Pulmonary artery endothelial cell (primary cell): Measurements from ENCODE around the gene CNKSR1. TPM values are rescaled to one million over a fixed set of nuclear protein-coding genes. Genes with fewer than 3 reads are reported as not detected.
"Not testable (repeated sequence)": the region's sequence is repeated elsewhere in the genome, so short reads cannot be mapped to it uniquely, and the experiment has no call there.

ENCODE experiments used
- DNase-seq: peaks from one replicate; pipeline ENCODE4 v3.0.0-alpha.2; 2011; ENCODE audit warnings: low read depth, low spot score
- total RNA-seq: library from RNA; depleted of rRNA; stranded (reverse); fragments of >200 nt; gene quantifications from 2 replicates; pipeline ENCODE4 v1.2.3, GENCODE V29; 2014

CNKSR1 gene
- total RNA-seq, 1 donor from 2014 or later, result not detected

DNA sequence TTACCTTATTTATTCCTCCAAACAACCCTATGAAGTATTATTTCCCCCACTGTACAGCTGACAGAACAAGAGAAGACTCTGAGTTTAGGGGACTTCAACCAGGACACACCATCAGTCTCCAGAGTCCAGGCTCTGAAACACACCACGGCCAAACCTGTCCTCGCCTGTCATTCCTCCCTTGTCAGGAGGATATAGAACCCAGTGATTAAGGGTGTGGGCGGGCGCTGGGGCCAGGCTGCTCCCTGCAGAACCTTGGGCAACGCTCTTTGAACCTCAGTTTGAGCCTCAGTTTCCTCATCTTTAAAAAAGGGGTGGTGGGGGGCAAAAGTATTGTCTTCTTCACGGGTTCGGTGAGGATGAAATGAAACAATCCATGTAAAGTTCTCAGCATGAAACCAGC lies 47.3 kb downstream of the CNKSR1 start:
- DNase-seq, result no peak

DNA sequence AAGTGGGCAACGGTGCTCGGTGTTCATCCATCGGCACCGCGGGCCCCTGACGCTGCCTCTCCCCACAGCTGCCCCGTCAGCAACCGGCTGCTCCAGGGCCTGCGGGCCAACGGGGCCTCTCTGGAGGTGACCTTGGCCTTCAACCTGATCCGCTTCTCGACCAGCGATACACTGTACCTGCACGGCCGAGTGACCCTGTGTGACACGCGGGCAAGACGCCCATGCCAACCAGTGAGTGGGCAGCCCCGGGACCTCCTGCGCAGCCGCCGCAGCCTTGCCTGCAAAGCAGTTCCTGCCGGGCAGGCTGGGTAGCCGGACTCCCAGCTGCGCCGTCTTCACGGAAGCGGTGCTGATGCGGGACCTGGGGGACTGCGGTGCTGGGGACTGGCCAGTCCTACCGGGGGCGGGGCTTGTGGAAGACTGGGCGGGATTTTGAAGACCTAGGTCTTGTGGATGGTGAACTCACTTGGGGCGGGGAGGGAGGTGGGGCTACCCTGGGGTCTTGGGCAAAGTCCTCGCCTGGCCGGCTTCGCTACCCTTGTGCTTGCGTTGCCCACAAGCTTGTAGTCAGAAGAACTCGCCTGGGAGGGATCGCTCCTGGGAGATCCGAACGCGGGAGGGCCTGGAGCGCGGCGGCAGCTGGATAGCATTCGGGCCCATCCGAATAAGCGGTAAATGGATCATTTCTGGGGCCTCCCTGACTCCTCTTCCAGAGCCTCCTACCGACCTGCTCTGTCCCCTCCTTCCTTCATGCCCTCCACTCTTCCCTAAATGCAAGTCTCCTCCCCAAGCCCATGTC lies 47.9 kb downstream of the CNKSR1 start:
- no peak for DNase-seq

DNA sequence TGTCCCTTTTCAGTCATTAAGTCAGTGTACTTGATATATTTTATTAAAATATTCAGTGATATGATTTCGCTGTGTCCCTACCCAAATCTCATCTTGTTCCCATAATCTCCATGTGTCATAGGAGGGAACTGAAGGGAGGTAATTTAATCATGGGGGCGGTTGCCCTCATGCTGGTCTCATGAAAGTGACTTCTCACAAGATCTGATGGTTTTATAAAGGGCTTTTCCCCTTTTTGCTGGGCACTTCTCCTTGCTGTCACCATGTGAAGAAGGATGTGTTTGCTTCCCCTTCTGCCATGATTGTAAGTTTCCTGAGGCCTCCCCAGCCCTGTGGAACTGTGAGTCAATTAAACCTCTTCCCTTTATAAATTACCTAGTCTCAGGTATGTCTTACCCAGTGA lies 53.4 kb downstream of the CNKSR1 start:
- not testable (repeated sequence) for DNase-seq

DNA sequence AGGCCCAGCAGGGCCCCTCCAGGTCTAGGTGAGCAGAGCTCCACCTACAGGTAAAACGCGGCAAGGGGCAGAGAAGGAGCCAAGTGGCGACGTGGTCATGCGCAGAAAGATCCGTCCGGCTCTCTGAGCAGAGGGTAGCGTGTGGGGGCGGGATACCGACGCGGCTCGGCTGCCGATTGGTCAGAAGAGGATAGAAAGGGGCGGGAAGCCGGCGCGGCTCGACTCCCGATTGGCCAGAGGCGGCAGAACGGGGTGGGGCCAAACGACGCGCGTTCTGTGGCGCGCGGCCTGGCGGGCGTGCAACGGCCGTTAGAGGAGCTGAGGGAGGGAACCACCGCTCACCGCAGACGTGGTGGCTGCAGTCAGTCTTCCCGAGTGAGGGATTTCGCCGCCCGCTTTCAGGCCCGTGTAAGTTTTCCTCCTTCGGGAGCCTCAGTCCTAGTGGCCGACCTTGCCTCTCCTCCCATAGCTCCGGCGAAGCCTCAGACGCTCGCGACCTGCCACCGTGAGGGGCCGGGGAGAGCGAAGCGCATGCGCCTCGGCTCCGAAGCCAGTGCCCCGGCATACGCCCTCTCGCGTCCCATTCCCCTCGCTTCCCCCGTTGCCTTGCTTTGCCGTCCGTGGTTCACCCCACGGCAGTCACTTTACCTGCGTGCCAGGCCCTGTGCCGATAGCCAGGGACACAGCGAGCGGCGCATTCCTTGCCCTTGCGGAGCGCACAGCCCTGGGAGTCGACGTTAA lies 56.8 kb downstream of the CNKSR1 start, which contains the start of gene CEP85:
Gene CEP85, plus strand, starts transcription at position 298 of the 741 bp plus-strand sequence. CDS start 5,584 bp downstream, outside the sequence.
- DNase-seq, result peak; percentile 90

DNA sequence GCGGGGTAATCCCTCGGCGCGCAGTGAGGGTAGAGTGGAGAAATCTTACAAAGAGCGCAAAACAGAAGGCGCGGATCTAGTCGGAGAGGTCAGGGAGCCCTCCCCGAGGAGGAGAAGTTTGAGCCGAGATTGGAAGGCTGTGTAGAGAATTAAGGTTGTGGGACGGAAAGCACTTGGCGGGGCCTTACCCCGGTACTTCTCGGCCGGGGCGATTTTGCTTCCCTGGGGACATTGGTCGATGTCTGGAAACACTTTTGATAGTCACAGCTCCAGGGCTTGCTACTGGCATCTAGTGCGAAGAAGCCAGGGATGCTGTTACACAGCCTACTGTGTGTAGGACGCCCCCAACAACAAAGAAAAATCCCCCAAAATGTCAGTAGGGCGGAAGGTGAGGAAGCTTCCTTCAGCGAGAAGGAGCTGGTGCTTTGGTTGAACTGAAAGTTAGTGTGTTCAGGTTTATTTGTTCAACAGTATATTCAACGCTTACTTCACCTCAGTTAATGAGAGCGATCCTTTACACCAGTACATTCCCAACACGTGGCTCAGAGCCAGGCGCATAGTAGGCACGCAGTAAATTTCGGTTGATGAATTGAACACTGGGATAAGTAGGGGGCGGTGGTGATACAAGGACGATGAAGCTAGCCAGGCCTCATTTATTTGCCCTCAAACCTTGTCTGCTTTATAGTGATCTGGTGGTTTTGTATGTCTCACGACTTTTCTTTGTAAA lies 57.5 kb downstream of the CNKSR1 start:
- DNase-seq, result no peak

DNA sequence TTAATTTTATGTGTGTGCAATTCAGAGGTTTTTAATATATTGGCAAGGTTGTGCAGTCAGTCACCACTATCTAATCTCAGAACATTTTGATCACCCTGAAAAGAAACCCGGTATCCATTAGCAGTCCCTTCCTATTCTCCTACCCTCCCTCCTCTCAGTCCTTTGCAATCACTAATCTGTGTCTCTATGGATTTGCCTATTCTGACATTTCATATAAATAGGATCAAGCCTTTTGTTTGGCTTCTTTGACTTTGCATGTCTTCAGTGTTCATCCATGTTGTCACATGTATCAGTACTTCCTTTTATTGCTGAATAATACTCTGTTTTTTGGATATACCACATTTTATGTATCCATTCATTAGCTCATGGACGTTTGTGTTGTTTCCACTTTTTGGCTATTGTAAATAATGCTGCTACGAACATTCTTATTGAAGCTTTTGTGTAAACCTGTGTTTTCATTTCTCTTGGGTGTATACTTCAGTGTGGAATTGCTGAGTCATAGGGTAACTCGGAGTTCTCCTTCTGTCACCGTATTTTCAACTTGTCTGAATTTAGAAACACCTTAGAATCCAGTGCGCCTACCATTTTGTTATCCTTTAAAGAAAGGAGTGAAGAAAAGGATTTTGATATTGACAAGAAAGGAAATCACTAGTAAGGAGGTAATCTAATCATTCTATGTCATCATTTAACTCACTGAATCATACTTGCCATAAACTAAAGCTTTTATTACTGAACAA lies 60.1 kb downstream of the CNKSR1 start:
- DNase-seq, result no peak

Other genes with a start within 250 kb of the CNKSR1 start
- gene PAFAH2, start 179.4 kb upstream of the CNKSR1 start, total RNA-seq, result 4.0 and 7.1 TPM in 2 replicates
- gene EXTL1, start 155.7 kb upstream of the CNKSR1 start, total RNA-seq, result not detected in 2 replicates
- gene SLC30A2, start 131.4 kb upstream of the CNKSR1 start, total RNA-seq, result not detected in 2 replicates
- not detected in 2 replicates for gene TRIM63, start 109.9 kb upstream of the CNKSR1 start, total RNA-seq
- gene PDIK1L, start 65.7 kb upstream of the CNKSR1 start, total RNA-seq, result 5.9 TPM in 2 replicates
- gene FAM110D, start 18.4 kb upstream of the CNKSR1 start, total RNA-seq, result 0.67 and 1.3 TPM in 2 replicates
- not detected in 2 replicates for gene C1orf232, start 8.5 kb upstream of the CNKSR1 start, total RNA-seq
- 32.4 and 43.9 TPM in 2 replicates for gene ZNF593, start 7.6 kb upstream of the CNKSR1 start, total RNA-seq
- gene ZNF593OS, start 5.7 kb upstream of the CNKSR1 start, total RNA-seq, result not detected in 2 replicates
- not detected in 2 replicates for gene CATSPER4, start 13.1 kb downstream of the CNKSR1 start, total RNA-seq
- 9.7 and 19.0 TPM in 2 replicates for gene CEP85, start 56.7 kb downstream of the CNKSR1 start, total RNA-seq
- 29.7 and 35.7 TPM in 2 replicates for gene SH3BGRL3, start 102.6 kb downstream of the CNKSR1 start, total RNA-seq
- gene UBXN11, start 129.1 kb downstream of the CNKSR1 start, total RNA-seq, result 3.0 and 4.3 TPM in 2 replicates
- gene CD52, start 140.5 kb downstream of the CNKSR1 start, total RNA-seq, result not detected in 2 replicates
- gene CRYBG2, start 176.6 kb downstream of the CNKSR1 start, total RNA-seq, result 0.35 TPM in 1 of 2 replicates, not detected in the other
- not detected in 2 replicates for gene ZNF683, start 195.3 kb downstream of the CNKSR1 start, total RNA-seq
- gene LIN28A, start 233.3 kb downstream of the CNKSR1 start, total RNA-seq, result not detected in 2 replicates